CD4-positive, alpha-beta memory T cell (primary cell): ENCODE data around the gene SRP72. TPM values are rescaled to one million over a fixed set of nuclear protein-coding genes. Genes with fewer than 3 reads are reported as not detected.
A peak's percentile ranks its signal among the peaks of the same experiment; 100 is the strongest.

Experiments used
- CTCF ChIA-PET: fragments of 350-600 bp; sonication (Branson Sonifier 250); formaldehyde crosslinking; loops from one replicate; lab custom pipeline; 2021; ENCODE audit warnings: inconsistent platforms; ENCODE audit not compliant: partially characterized antibody; lab: Charles Lee
- POLR2A ChIA-PET: fragments of 350-600 bp; sonication (Branson Sonifier 250); formaldehyde crosslinking; loops from one replicate; lab custom pipeline; 2021; ENCODE audit not compliant: partially characterized antibody; lab: Charles Lee
- DNase-seq, 5 donors: peaks; one replicate each; pipeline versions ENCODE4 v3.0.0 to v3.0.0-alpha.2; 2020 to 2022; ENCODE audit warnings: mixed read lengths in 1 of 5
- H3K27ac ChIP-seq: one replicate; pipeline ENCODE4 v1.7.0; 2013; ENCODE audit warnings: low read depth, low read length
- H3K27me3 ChIP-seq: 2 replicates; pipeline ENCODE4 v1.7.0; 2013; ENCODE audit warnings: mild to moderate bottlenecking, low read length, moderate library complexity; ENCODE audit not compliant: insufficient read depth
- H3K36me3 ChIP-seq: 2 replicates; pipeline ENCODE4 v1.7.0; 2013; ENCODE audit warnings: mild to moderate bottlenecking, low read length, moderate library complexity; ENCODE audit not compliant: insufficient read depth
- H3K4me1 ChIP-seq: 2 replicates; pipeline ENCODE4 v1.7.0; 2013; ENCODE audit warnings: mild to moderate bottlenecking, low read length, moderate library complexity; ENCODE audit not compliant: insufficient read depth
- H3K4me3 ChIP-seq, 2 donors: one replicate each; pipeline ENCODE4 v1.7.0; 2013; ENCODE audit warnings: low read length in 2 of 2, mild to moderate bottlenecking in 1 of 2
- H3K9me3 ChIP-seq, 2 donors: one replicate each; pipeline ENCODE4 v1.7.0; 2013; ENCODE audit warnings: low read length in 2 of 2, control low read depth in 1 of 2; ENCODE audit not compliant: control insufficient read depth in 1 of 2
- H3K27ac Mint-ChIP-seq, 7 donors: one replicate each; pipeline ENCODE4 v1.8.0; 2020 to 2021; ENCODE audit warnings: mixed read lengths in 7 of 7, mild to moderate bottlenecking in 6 of 7, inconsistent platforms in 3 of 7, moderate library complexity in 3 of 7
- H3K27me3 Mint-ChIP-seq, 2 donors: one replicate each; pipeline ENCODE4 v1.8.0; 2020 to 2021; ENCODE audit warnings: mixed read lengths in 2 of 2
- H3K36me3 Mint-ChIP-seq, 2 donors: one replicate each; pipeline ENCODE4 v1.8.0; 2020 to 2021; ENCODE audit warnings: mixed read lengths in 2 of 2, inconsistent platforms in 1 of 2, mild to moderate bottlenecking in 1 of 2
- H3K4me1 Mint-ChIP-seq, 4 donors: one replicate each; pipeline ENCODE4 v1.8.0; 2020 to 2021; ENCODE audit warnings: mixed read lengths in 4 of 4, mild to moderate bottlenecking in 1 of 4
- H3K4me3 Mint-ChIP-seq, 8 donors: one replicate each; pipeline ENCODE4 v1.8.0; 2020 to 2021; ENCODE audit warnings: mixed read lengths in 8 of 8, mild to moderate bottlenecking in 7 of 8, moderate library complexity in 6 of 8, inconsistent platforms in 3 of 8
- H3K9me3 Mint-ChIP-seq, 8 donors: one replicate each; pipeline ENCODE4 v1.8.0; 2020 to 2021; ENCODE audit warnings: mixed read lengths in 8 of 8, mild to moderate bottlenecking in 5 of 8, inconsistent platforms in 3 of 8, moderate library complexity in 1 of 8
- intact Hi-C: fragments of 100-400 bp; cut with micrococcal nuclease; formaldehyde crosslinking; loops from one replicate; pipeline ENCODE4 v1.15.1; 2023
- polyA plus RNA-seq, 2 donors: library from polyadenylated mRNA; unstranded; fragments of 300-500 nt; fragmentation: Illumina TruSeq; gene quantifications; one replicate each; pipeline ENCODE4 v1.2.3, GENCODE V29; 2021
- total RNA-seq, 2 experiments: library from RNA; stranded (reverse); gene quantifications; one replicate each; pipeline ENCODE4 v1.2.3, GENCODE V29; 2021

Gene SRP72
- total and polyA plus RNA-seq, 4 experiments from 2014 or later = 104 to 165 (median 127) TPM

DNA sequence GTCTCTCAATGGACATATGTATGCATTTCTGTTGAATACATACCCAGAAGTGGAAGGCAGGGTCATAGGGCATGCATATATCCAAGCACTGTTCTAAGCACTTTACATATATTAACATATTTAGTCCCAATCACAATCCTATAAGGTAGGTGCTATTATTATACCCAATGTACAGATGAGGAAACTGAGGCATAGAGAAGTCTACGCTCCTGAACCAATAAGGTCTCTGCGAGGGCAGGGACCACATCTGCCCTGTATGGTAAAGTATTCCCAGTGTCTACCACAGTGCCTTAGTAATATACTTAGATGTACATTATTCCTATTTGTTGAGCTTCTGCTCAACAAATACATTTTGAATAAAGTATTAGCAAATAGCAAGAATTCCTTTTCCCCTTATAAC, 37.2 kb upstream of the SRP72 start:
- CTCF ChIA-PET = interaction anchor here (1.2 kb wide), 1 partner anchor 8 kb away, joined by 3 read pairs; no protein-coding TSS in a partner anchor
- H3K4me3 ChIP-seq = no peak overlapping the region

DNA sequence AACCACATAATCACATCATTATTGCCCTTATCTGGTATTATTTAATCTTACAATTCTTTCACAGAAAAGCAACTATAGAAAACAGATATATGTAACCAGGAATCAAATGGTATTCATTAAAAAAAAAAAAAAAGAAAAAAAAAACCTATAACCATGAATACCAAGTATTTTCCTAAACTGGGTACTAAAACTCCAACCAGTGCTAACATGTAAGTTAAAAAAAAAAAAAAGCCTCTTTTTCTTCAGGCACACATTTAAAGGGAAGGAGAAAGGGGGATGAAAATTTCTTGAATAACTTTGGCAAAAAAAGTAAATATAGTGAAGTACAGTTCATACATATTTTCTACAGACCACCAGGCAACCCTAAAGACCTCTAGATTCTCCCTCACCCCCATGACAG, 34.1 kb upstream of the SRP72 start:
- no peaks in the 10 kb centered on the region for H3K36me3 ChIP-seq
- no peak overlapping the region for H3K27ac ChIP-seq
- Mint-ChIP-seq H3K4me3 (peak overlapping the region in 4 of 8 donors; percentile 25 to 93 (median 38)), H3K4me1 (peaks cover 19 to 53% (median 31%) of the 10 kb centered on the region in 4 donors), H3K36me3 (peaks cover 0 to 13% of the 10 kb centered on the region in 2 donors), H3K27me3 (peaks cover 0 to 2% of the 10 kb centered on the region in 2 donors), H3K9me3 (peaks cover 0 to 4% (median 0%) of the 10 kb centered on the region in 8 donors), H3K27ac (peak overlapping the region in 2 of 7 donors; percentile 19 to 87)
- intact Hi-C loops = no loop called here
- POLR2A ChIA-PET = interaction anchor here (4.4 kb wide), 1 partner anchor 32 kb away, joined by 49 read pairs; no protein-coding TSS in a partner anchor
- CTCF ChIA-PET = interaction anchor here (1.4 to 6.4 kb wide), 2 partner anchors 10 to 32 kb away, joined by 3 to 81 read pairs; no protein-coding TSS in a partner anchor
- H3K4me1 ChIP-seq = peaks cover 26% of the 10 kb centered on the region
- no peaks in the 10 kb centered on the region for H3K9me3 ChIP-seq
- DNase-seq = no peak
- no peak overlapping the region for H3K4me3 ChIP-seq
- no peaks in the 10 kb centered on the region for H3K27me3 ChIP-seq

More for the DNA sequence above, 37.2 kb upstream of the SRP72 start:
- H3K4me1 Mint-ChIP-seq = peaks cover 15 to 26% (median 21%) of the 10 kb centered on the region in 4 donors
- no peaks in the 10 kb centered on the region for H3K36me3 ChIP-seq
- no peaks in the 10 kb centered on the region for H3K27me3 ChIP-seq
- intact Hi-C loops = no loop called here
- no peaks in the 10 kb centered on the region for H3K9me3 Mint-ChIP-seq
- H3K27ac ChIP-seq = no peak overlapping the region
- POLR2A ChIA-PET = no interaction called here
- no peak overlapping the region for H3K27ac Mint-ChIP-seq
- peaks cover 0 to under 1% of the 10 kb centered on the region in 2 donors for H3K36me3 Mint-ChIP-seq
- no peak overlapping the region for H3K4me3 Mint-ChIP-seq
- H3K27me3 Mint-ChIP-seq = no peaks in the 10 kb centered on the region
- H3K4me1 ChIP-seq = peaks cover 18% of the 10 kb centered on the region
- H3K9me3 ChIP-seq = no peaks in the 10 kb centered on the region
- DNase-seq = no peak

DNA sequence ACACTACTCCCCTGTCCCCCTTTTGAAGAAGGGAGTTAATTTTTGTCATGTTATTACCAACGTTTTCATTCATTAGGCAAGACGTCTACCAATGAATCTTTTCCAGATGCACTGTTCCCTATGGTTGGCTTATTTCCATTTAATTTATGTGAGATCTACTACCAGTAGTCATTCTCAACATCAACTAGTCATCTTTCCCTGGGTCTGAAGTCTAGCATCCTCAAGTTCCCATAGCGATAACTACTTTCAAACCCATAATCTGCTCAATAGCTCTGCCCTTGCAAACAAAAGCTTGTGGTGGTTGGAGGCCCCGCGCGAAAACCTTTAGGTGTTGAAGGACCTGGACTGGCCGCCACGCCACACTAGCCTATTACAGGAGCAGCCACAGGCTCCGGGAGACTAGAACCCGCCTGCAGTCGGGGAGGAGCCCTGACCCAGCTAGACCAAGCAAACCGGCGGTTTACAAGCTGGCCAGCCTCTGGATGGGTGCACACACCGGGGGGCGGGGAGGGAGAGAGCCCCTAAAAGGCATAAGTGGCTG, 32.7 kb upstream of the SRP72 start:
- peaks cover 0 to 13% of the 10 kb centered on the region in 2 donors for H3K36me3 Mint-ChIP-seq
- peaks cover 0 to 4% (median 0%) of the 10 kb centered on the region in 8 donors for H3K9me3 Mint-ChIP-seq
- H3K4me3 Mint-ChIP-seq = peak overlapping the region; percentile 90 to 99 (median 94)
- intact Hi-C loops = loop anchor here (1.0 to 5.0 kb wide), 7 partner anchors 96 to 1039 kb away; partner anchors contain the start of genes CLOCK, EXOC1, NOA1 and REST
- POLR2A ChIA-PET = interaction anchor here (0.6 to 5.0 kb wide), 13 partner anchors 9 to 543 kb away, joined by 4 to 93 read pairs (median 23); partner anchors contain the start of genes AASDH, CEP135, NOA1 and POLR2B
- Histone ChIP-seq H3K27ac (peak overlapping the region; percentile 61), H3K9me3 (no peaks in the 10 kb centered on the region), H3K4me1 (peaks cover 26% of the 10 kb centered on the region), H3K4me3 (peak overlapping the region; percentile 73 to 82), H3K36me3 (no peaks in the 10 kb centered on the region), H3K27me3 (no peaks in the 10 kb centered on the region)
- peaks cover 0 to 2% of the 10 kb centered on the region in 2 donors for H3K27me3 Mint-ChIP-seq
- peak overlapping the region; percentile 22 to 98 (median 96) for H3K27ac Mint-ChIP-seq
- CTCF ChIA-PET = interaction anchor here (0.6 to 6.4 kb wide), 11 partner anchors 11 to 558 kb away, joined by 3 to 81 read pairs (median 7); partner anchors contain the start of genes AASDH and SRP72
- peak in 1 of 5 donors; percentile 27 for DNase-seq
- peaks cover 24 to 58% (median 36%) of the 10 kb centered on the region in 4 donors for H3K4me1 Mint-ChIP-seq

DNA sequence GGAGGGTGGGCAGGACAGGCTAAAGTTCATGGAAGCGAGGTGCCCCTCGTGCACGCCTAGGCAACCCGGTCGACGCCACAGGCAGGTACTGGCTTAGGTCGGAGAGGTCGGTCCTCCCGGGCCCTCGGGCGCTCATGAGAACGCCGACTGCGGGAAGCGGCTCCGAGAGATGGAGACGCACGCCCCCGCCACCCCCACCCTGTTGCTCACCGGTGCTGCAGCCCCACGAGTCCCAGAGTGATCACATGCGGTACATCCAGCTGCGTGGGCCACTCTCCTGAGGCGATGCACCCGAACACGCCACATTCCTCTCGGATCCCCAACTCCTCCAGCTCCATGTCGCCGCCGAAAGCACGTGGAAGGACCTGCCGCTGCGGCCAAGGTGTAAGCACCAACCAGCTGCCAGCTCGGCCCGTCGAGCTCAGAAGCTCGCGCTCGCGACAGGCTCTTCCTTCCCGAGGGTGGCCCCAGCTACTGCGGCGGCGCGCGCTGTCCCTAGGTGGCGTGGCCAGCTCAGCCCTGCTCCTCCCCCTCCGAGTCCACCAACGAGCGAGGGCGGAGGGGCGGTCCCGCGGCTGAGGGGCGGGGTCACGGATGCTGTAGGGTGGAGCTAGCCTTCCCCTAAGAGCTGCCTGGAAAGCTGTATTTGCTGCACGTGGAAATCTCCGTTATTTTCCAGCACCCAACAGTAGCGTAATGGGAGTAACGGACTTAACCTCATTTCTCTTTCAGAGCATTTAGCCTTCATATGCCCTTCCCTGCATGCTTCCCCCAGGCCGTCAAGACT, 32.1 kb upstream of the SRP72 start, which contains the start of gene PPAT:
TSS of gene PPAT (minus strand) at position 476 of the 787 bp plus-strand sequence. CDS start at position 338, 138 bp downstream.
- peak within 1 kb of the TSS; percentile 76 to 82 for H3K4me3 ChIP-seq
- peaks cover 26% of the 10 kb centered on the region for H3K4me1 ChIP-seq
- peaks cover 0 to 2% of the 10 kb centered on the region in 2 donors for H3K27me3 Mint-ChIP-seq
- H3K27me3 ChIP-seq = no peaks in the 10 kb centered on the region
- intact Hi-C loops = loop anchor here (1.0 to 5.0 kb wide), 7 partner anchors 95 to 1040 kb away; partner anchors contain the start of genes CLOCK, EXOC1, NOA1 and REST
- CTCF ChIA-PET = interaction anchor here (0.6 to 6.4 kb wide), 20 partner anchors 10 to 557 kb away, joined by 3 to 81 read pairs (median 7); partner anchors contain the start of genes AASDH, NOA1, POLR2B and SRP72
- H3K36me3 ChIP-seq = no peaks in the 10 kb centered on the region
- peaks cover 0 to 13% of the 10 kb centered on the region in 2 donors for H3K36me3 Mint-ChIP-seq
- H3K9me3 ChIP-seq = no peaks in the 10 kb centered on the region
- H3K4me3 Mint-ChIP-seq = peak within 1 kb of the TSS; percentile 90 to 99 (median 94)
- peak within 1 kb of the TSS; percentile 61 for H3K27ac ChIP-seq
- H3K9me3 Mint-ChIP-seq = peaks cover 0 to 4% (median 0%) of the 10 kb centered on the region in 8 donors
- DNase-seq = peak; percentile 98 to 99 (median 99)
- POLR2A ChIA-PET = interaction anchor here (0.6 to 5.0 kb wide), 22 partner anchors 9 to 1040 kb away, joined by 3 to 93 read pairs (median 14); partner anchors contain the start of genes AASDH, CEP135, NOA1 and POLR2B
- peaks cover 23 to 62% (median 39%) of the 10 kb centered on the region in 4 donors for H3K4me1 Mint-ChIP-seq
- H3K27ac Mint-ChIP-seq = peak within 1 kb of the TSS; percentile 87 to 98 (median 96)

GRCh38 chr4:56438766-56439165, 28.7 kb upstream of the SRP72 start:
- H3K27me3 Mint-ChIP-seq = peaks cover 0 to 2% of the 10 kb centered on the region in 2 donors
- peaks cover 9 to 25% of the 10 kb centered on the region in 2 donors for H3K36me3 Mint-ChIP-seq
- peak overlapping the region in 1 of 8 donors; percentile 26 for H3K4me3 Mint-ChIP-seq
- Histone ChIP-seq H3K36me3 (no peaks in the 10 kb centered on the region), H3K4me1 (peaks cover 20% of the 10 kb centered on the region), H3K27ac (no peak overlapping the region), H3K4me3 (no peak overlapping the region), H3K27me3 (no peaks in the 10 kb centered on the region), H3K9me3 (no peaks in the 10 kb centered on the region)
- H3K4me1 Mint-ChIP-seq = peaks cover 26 to 58% (median 43%) of the 10 kb centered on the region in 4 donors
- DNase-seq = no peak
- intact Hi-C loops = loop anchor here (5.0 kb wide), 2 partner anchors 384 to 891 kb away; partner anchors contain the start of genes CLOCK and SPINK2
- POLR2A ChIA-PET = interaction anchor here (0.8 to 1.6 kb wide), 2 partner anchors 18 to 52 kb away, joined by 3 read pairs; partner anchors contain the start of gene AASDH
- no peak overlapping the region for H3K27ac Mint-ChIP-seq
- H3K9me3 Mint-ChIP-seq = peaks cover 0 to 4% (median 0%) of the 10 kb centered on the region in 8 donors
- CTCF ChIA-PET = no interaction called here

- Histone ChIP-seq H3K4me1 (peaks cover 8% of the 10 kb centered on the region), H3K9me3 (no peaks in the 10 kb centered on the region), H3K27me3 (no peaks in the 10 kb centered on the region), H3K4me3 (no peak overlapping the region), H3K27ac (no peak overlapping the region), H3K36me3 (peaks cover 6% of the 10 kb centered on the region)
- H3K4me3 Mint-ChIP-seq = no peak overlapping the region
- intact Hi-C loops = no loop called here
- peaks cover 18 to 27% of the 10 kb centered on the region in 2 donors for H3K36me3 Mint-ChIP-seq
- H3K27ac Mint-ChIP-seq = peak overlapping the region in 2 of 7 donors; percentile 29 to 43
- peaks cover 18 to 43% (median 28%) of the 10 kb centered on the region in 4 donors for H3K4me1 Mint-ChIP-seq
- H3K27me3 Mint-ChIP-seq = peaks cover 0 to 2% of the 10 kb centered on the region in 2 donors
- peaks cover 0 to 4% (median 0%) of the 10 kb centered on the region in 8 donors for H3K9me3 Mint-ChIP-seq
- CTCF ChIA-PET = no interaction called here
- no peak for DNase-seq
- POLR2A ChIA-PET = no interaction called here
These were observed 26.4 kb upstream of the SRP72 start for GRCh38 chr4:56440983-56441382.
